H1 (cell line): Measurements from ENCODE around the gene SHROOM2. TPM values are rescaled to one million over a fixed set of nuclear protein-coding genes. Genes with fewer than 3 reads are reported as not detected.

ENCODE experiments used
- CTCF ChIA-PET: fragments of 300-600 bp; sonication (Branson Sonifier 250); formaldehyde crosslinking; loops from one replicate; lab custom pipeline; 2021; ENCODE audit not compliant: partially characterized antibody; lab: Charles Lee
- POLR2A ChIA-PET: fragments of 300-600 bp; sonication (Branson Sonifier 250); formaldehyde crosslinking; loops from one replicate; lab custom pipeline; 2021; ENCODE audit warnings: inconsistent platforms; ENCODE audit not compliant: partially characterized antibody; lab: Charles Lee
- DNase-seq, 2 experiments: peaks; one replicate each; pipeline versions ENCODE4 v3.0.0 to v3.0.0-alpha.2; 2010 to 2022; ENCODE audit warnings: low spot score in 2 of 2, low read depth in 1 of 2, mixed read lengths in 1 of 2
- FAIRE-seq: peaks from 2 replicates; lab custom pipeline; 2011; peaks lifted over from hg19 to GRCh38; lab: Jason Lieb, UNC
- H2AFZ ChIP-seq: 2 replicates; pipeline ENCODE4 v1.8.1; 2012; ENCODE audit warnings: low read length, inconsistent platforms
- H2AK5ac ChIP-seq: 2 replicates; pipeline ENCODE4 v1.6.1; 2013; ENCODE audit warnings: low read depth, low read length
- H2BK120ac ChIP-seq: replicated peaks from 2 replicates; pipeline ENCODE3; 2013; ENCODE audit warnings: low read depth, low read length, inconsistent platforms
- H2BK12ac ChIP-seq: 2 replicates; pipeline ENCODE4 v1.6.1; 2013; ENCODE audit warnings: low read depth, low read length
- H2BK15ac ChIP-seq: 2 replicates; pipeline ENCODE4 v1.6.1; 2013; ENCODE audit warnings: low read length
- H2BK20ac ChIP-seq: 2 replicates; pipeline ENCODE4 v1.6.1; 2013; ENCODE audit warnings: low read length
- H2BK5ac ChIP-seq: 2 replicates; pipeline ENCODE4 v1.6.1; 2013; ENCODE audit warnings: low read depth, low read length
- H3K14ac ChIP-seq: 2 replicates; pipeline ENCODE4 v1.6.1; 2013; ENCODE audit warnings: inconsistent platforms; ENCODE audit not compliant: insufficient read length
- H3K18ac ChIP-seq: 2 replicates; pipeline ENCODE4 v1.6.1; 2013; ENCODE audit warnings: low read length; ENCODE audit errors: extremely low read depth
- H3K23ac ChIP-seq: 2 replicates; pipeline ENCODE4 v1.6.1; 2013; ENCODE audit warnings: inconsistent platforms; ENCODE audit not compliant: insufficient read length
- H3K23me2 ChIP-seq: 2 replicates; pipeline ENCODE4 v1.6.1; 2013; ENCODE audit warnings: low read depth, low read length
- H3K27ac ChIP-seq: 2 replicates; pipeline ENCODE4 v1.6.1; 2011; ENCODE audit warnings: low read depth, low read length, inconsistent platforms
- H3K27me3 ChIP-seq, 4 experiments: replicated peaks in 1 of 4; 1 replicate in 1 of 4; 2 replicates in 3 of 4; pipeline versions ENCODE4 v1.6.1 to v1.8.1; 2011 to 2013; ENCODE audit warnings: low read length in 3 of 4, mild to moderate bottlenecking in 3 of 4, inconsistent platforms in 2 of 4, mixed read lengths in 2 of 4, moderate library complexity in 1 of 4; ENCODE audit not compliant: control insufficient read depth in 3 of 4, insufficient read depth in 3 of 4; ENCODE audit errors: extremely low read depth in 1 of 4
- H3K36me3 ChIP-seq, 4 experiments: 2 replicates each; pipeline versions ENCODE4 v1.6.1 to v1.8.1; 2011 to 2013; ENCODE audit warnings: mild to moderate bottlenecking in 4 of 4, low read length in 3 of 4, moderate library complexity in 2 of 4, control low read depth in 1 of 4, inconsistent platforms in 1 of 4; ENCODE audit not compliant: insufficient read depth in 4 of 4, control insufficient read depth in 2 of 4
- H3K4ac ChIP-seq: replicated peaks from 2 replicates; pipeline ENCODE3; 2013; ENCODE audit warnings: low read length, low read depth, mixed read lengths, inconsistent platforms; ENCODE audit not compliant: insufficient read length
- H3K4me1 ChIP-seq, 4 experiments: replicated peaks in 1 of 4; 1 replicate in 1 of 4; 2 replicates in 3 of 4; pipeline versions ENCODE4 v1.6.1 to v1.8.1; 2011 to 2013; ENCODE audit warnings: low read length in 3 of 4, inconsistent platforms in 2 of 4, mixed read lengths in 1 of 4; ENCODE audit not compliant: insufficient read depth in 4 of 4, control insufficient read depth in 3 of 4
- H3K4me2 ChIP-seq, 2 experiments: 2 replicates each; pipeline versions ENCODE4 v1.6.1 to v1.8.1; 2011 to 2013; ENCODE audit warnings: low read depth in 2 of 2, low read length in 2 of 2, control low read depth in 1 of 2, inconsistent platforms in 1 of 2, mild to moderate bottlenecking in 1 of 2; ENCODE audit not compliant: insufficient read depth in 1 of 2
- H3K4me3 ChIP-seq, 4 experiments: fragments of 200-600, 300-600 bp in 1 of 4; sonication (generic), shearing (Covaris generic), sonication (Bioruptor Twin) in 1 of 4; 2 replicates each; pipeline versions ENCODE4 v1.5.1 to v1.8.1; 2011 to 2016; ENCODE audit warnings: low read length in 4 of 4, low read depth in 3 of 4, control low read depth in 2 of 4, inconsistent platforms in 2 of 4, mild to moderate bottlenecking in 2 of 4, mixed read lengths in 1 of 4, moderate library complexity in 1 of 4; ENCODE audit not compliant: insufficient read depth in 2 of 4; ENCODE audit errors: extremely low read depth in 1 of 4
- H3K56ac ChIP-seq: replicated peaks from 2 replicates; pipeline ENCODE3; 2013; ENCODE audit warnings: low read depth, mild to moderate bottlenecking, mixed read lengths, low read length, inconsistent platforms; ENCODE audit not compliant: insufficient read length
- H3K79me1 ChIP-seq: 2 replicates; pipeline ENCODE4 v1.6.1; 2013; ENCODE audit warnings: low read depth, low read length, control low read depth
- H3K79me2 ChIP-seq, 2 experiments: 2 replicates each; pipeline versions ENCODE4 v1.6.1 to v1.8.1; 2012 to 2013; ENCODE audit warnings: low read length in 2 of 2, mild to moderate bottlenecking in 2 of 2, inconsistent platforms in 1 of 2; ENCODE audit not compliant: insufficient read depth in 2 of 2, control insufficient read depth in 1 of 2
- H3K9ac ChIP-seq, 4 experiments: replicated peaks in 1 of 4; 1 replicate in 1 of 4; 2 replicates in 3 of 4; pipeline versions ENCODE4 v1.6.1 to v1.8.1; 2011 to 2013; ENCODE audit warnings: low read depth in 3 of 4, low read length in 3 of 4, control low read depth in 2 of 4, mild to moderate bottlenecking in 2 of 4, moderate library complexity in 2 of 4, inconsistent platforms in 1 of 4; ENCODE audit errors: extremely low read depth in 1 of 4
- H3K9me3 ChIP-seq, 2 experiments: 2 replicates each; pipeline versions ENCODE4 v1.6.1 to v1.8.1; 2012 to 2013; ENCODE audit warnings: mild to moderate bottlenecking in 2 of 2, moderate library complexity in 2 of 2, control low read depth in 1 of 2, inconsistent platforms in 1 of 2, low read depth in 1 of 2, low read length in 1 of 2, mixed read lengths in 1 of 2; ENCODE audit not compliant: insufficient read depth in 2 of 2
- H4K20me1 ChIP-seq, 2 experiments: replicated peaks in 1 of 2; 2 replicates each; pipeline versions ENCODE3 to v1.8.1; 2011 to 2013; ENCODE audit warnings: inconsistent platforms in 2 of 2, low read length in 2 of 2, mild to moderate bottlenecking in 1 of 2; ENCODE audit not compliant: insufficient read depth in 2 of 2, control insufficient read depth in 1 of 2
- H4K5ac ChIP-seq: 2 replicates; pipeline ENCODE4 v1.6.1; 2013; ENCODE audit warnings: low read length, low read depth, mixed read lengths, inconsistent platforms; ENCODE audit not compliant: insufficient read length
- H4K8ac ChIP-seq: 2 replicates; pipeline ENCODE4 v1.8.0; 2013; ENCODE audit warnings: mild to moderate bottlenecking, moderate library complexity, low read length, inconsistent platforms; ENCODE audit not compliant: insufficient read depth; ENCODE audit errors: extremely low read depth
- H4K91ac ChIP-seq: replicated peaks from 2 replicates; pipeline ENCODE3; 2013; ENCODE audit warnings: low read length, mixed read lengths, inconsistent platforms; ENCODE audit not compliant: insufficient read length
- CBX8 ChIP-seq: fragments of 300-800, 300-1000 bp; sonication (generic); IDR thresholded peaks from 2 replicates; pipeline ENCODE4 v1.7.1; 2016; ENCODE audit warnings: low read depth, low read length, borderline replicate concordance
- CHD2 ChIP-seq: IDR thresholded peaks from 2 replicates; pipeline ENCODE4 v1.6.1; 2012; ENCODE audit warnings: low read length, improper control_type of control experiment
- EZH2 ChIP-seq: fragments of 200-600 bp; sonication (generic); IDR thresholded peaks from 2 replicates; pipeline ENCODE4 v1.7.1; 2012; ENCODE audit warnings: low read depth, mild to moderate bottlenecking, moderate library complexity, low read length, inconsistent platforms; ENCODE audit not compliant: severe bottlenecking
- JUN ChIP-seq: IDR thresholded peaks from 2 replicates; pipeline ENCODE4 v1.6.1; 2011; ENCODE audit warnings: low read depth, mild to moderate bottlenecking, improper control_type of control experiment, low read length
- PHF8 ChIP-seq: fragments of 200-600 bp; sonication (generic); conservative IDR thresholded peaks from 2 replicates; pipeline ENCODE4 v1.7.1; 2012; ENCODE audit warnings: low read depth, mild to moderate bottlenecking, inconsistent platforms, low read length, moderate library complexity
- SP1 ChIP-seq: IDR thresholded peaks from 2 replicates; pipeline ENCODE4 v1.6.1; 2011; ENCODE audit warnings: low read depth, low read length
- SP2 ChIP-seq: IDR thresholded peaks from 2 replicates; pipeline ENCODE4 v1.6.1; 2012; ENCODE audit warnings: mild to moderate bottlenecking, low read length, inconsistent platforms
- YY1 ChIP-seq: IDR thresholded peaks from 2 replicates; pipeline ENCODE4 v1.6.1; 2011; ENCODE audit warnings: low read depth, mild to moderate bottlenecking, low read length
- WGBS, 2 experiments: shearing (Covaris generic) in 1 of 2; methylation state at CpG; one replicate each; pipeline versions ENCODE4 v1.1.6 to v1.1.7; 2013 to 2015; ENCODE audit warnings: low lambda C conversion rate in 2 of 2, mixed read lengths in 2 of 2, inconsistent platforms in 1 of 2, low coverage in 1 of 2, missing lambda C conversion rate in 1 of 2; ENCODE audit not compliant: insufficient replicate concordance in 2 of 2, insufficient coverage in 1 of 2, insufficient read length in 1 of 2; ENCODE audit errors: extremely low coverage in 1 of 2, missing lambda C conversion rate in 1 of 2; 5-methylcytosine and 5-hydroxymethylcytosine counted together
- polyA plus RNA-seq, 7 experiments: library from polyadenylated mRNA; depleted of rRNA in 3 of 7; stranded (reverse) in 5 of 7; unstranded in 2 of 7; fragments of >200 nt in 5 of 7; fragments of 200-250 nt in 2 of 7; gene quantifications; 1 replicate in 5 of 7; 2 replicates in 1 of 7; 4 replicates in 1 of 7; pipeline versions ENCODE4 v1.2.1 to v1.2.3, GENCODE V29; 2011 to 2013; ENCODE audit warnings: missing spikeins in 2 of 7, mixed read lengths in 2 of 7
- total RNA-seq: library from RNA; stranded (reverse); fragmentation: NEBNext Ultra II Directional; extraction: Animal tissue kit (Norgen Biotek cat#: 25700); gene quantifications from 2 replicates; pipeline ENCODE4 v1.2.1, GENCODE V29; 2021
- TF ChIP-seq, protein P1 (sequence below), 3 experiments: IDR thresholded peaks; 1 replicate in 2 of 3; 2 replicates in 1 of 3; pipeline versions ENCODE4 v1.5.1 to v1.6.1; 2011; ENCODE audit warnings: low read length in 3 of 3, mild to moderate bottlenecking in 3 of 3, inconsistent platforms in 2 of 3, low read depth in 1 of 3, moderate library complexity in 1 of 3; ENCODE audit not compliant: insufficient read depth in 1 of 3; ENCODE audit errors: control extremely low read depth in 1 of 3

Gene SHROOM2
- total and polyA plus RNA-seq, 2 of the 8 experiments (the other 6 are each of a cell fraction or from before 2014, with no cell fraction given) = 3.4 to 14.2 TPM

DNA sequence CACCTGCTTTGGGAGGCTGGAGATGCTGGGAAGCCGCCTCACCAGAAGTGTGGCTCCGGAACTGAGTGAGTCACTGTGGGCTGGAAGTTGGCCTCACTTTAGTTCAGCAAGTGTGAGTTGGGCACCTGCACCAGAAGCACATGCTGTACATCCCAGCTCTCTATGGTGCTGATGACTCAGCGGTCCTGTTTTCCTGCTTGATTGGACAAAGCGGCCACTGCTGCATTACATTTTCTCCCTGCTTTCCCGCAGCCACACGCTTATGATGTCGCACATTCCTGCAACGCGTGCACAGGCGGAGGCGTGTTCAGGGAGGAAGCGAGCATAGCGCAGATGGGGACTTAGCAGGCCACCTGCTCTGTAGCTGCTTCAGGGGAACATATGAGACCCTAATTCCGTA lies 154.2 kb downstream of the SHROOM2 start:
- no peaks in the 10 kb centered on the region for H3K9me3 ChIP-seq
- no peak overlapping the region for H2AK5ac ChIP-seq
- no peak overlapping the region for H4K5ac ChIP-seq
- H4K8ac ChIP-seq = no peak overlapping the region
- H4K91ac ChIP-seq = no peak overlapping the region
- no peak overlapping the region for H3K9ac ChIP-seq
- ChIA-PET POLR2A (no interaction called here), CTCF (no interaction called here)
- H2BK120ac ChIP-seq = no peak overlapping the region
- H3K4ac ChIP-seq = no peak overlapping the region
- no peak overlapping the region for H3K23ac ChIP-seq
- H2AFZ ChIP-seq = no peak overlapping the region
- no peaks in the 10 kb centered on the region for H3K79me2 ChIP-seq
- H2BK15ac ChIP-seq = no peak overlapping the region
- no peak overlapping the region for H2BK5ac ChIP-seq
- 96% methylated on average over 14 of the region's 14 CpGs; no CpG with 5 or more reads in 1 of the 2 experiments for WGBS, 2 experiments
- H3K27ac ChIP-seq = no peak overlapping the region
- H3K23me2 ChIP-seq = no peaks in the 10 kb centered on the region
- H3K56ac ChIP-seq = no peak overlapping the region
- H3K79me1 ChIP-seq = no peaks in the 10 kb centered on the region
- TF ChIP-seq EZH2 = no peak
- TF ChIP-seq PHF8 = no peak
- no peak for TF ChIP-seq JUN
- TF ChIP-seq SP1 = no peak
- TF ChIP-seq, protein P1, sequence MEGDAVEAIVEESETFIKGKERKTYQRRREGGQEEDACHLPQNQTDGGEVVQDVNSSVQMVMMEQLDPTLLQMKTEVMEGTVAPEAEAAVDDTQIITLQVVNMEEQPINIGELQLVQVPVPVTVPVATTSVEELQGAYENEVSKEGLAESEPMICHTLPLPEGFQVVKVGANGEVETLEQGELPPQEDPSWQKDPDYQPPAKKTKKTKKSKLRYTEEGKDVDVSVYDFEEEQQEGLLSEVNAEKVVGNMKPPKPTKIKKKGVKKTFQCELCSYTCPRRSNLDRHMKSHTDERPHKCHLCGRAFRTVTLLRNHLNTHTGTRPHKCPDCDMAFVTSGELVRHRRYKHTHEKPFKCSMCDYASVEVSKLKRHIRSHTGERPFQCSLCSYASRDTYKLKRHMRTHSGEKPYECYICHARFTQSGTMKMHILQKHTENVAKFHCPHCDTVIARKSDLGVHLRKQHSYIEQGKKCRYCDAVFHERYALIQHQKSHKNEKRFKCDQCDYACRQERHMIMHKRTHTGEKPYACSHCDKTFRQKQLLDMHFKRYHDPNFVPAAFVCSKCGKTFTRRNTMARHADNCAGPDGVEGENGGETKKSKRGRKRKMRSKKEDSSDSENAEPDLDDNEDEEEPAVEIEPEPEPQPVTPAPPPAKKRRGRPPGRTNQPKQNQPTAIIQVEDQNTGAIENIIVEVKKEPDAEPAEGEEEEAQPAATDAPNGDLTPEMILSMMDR (IDR thresholded peaks at IDR 0.05; ENCODE audit: control extremely low read depth in 1 of 3, insufficient read depth in 1 of 3, low read depth in 1 of 3, low read length in 3 of 3) = no peak
- no peak for TF ChIP-seq YY1
- no peak for TF ChIP-seq SP2
- no peak for TF ChIP-seq CHD2
- no peak for TF ChIP-seq CBX8
- H3K4me2 ChIP-seq = no peak overlapping the region
- H3K36me3 ChIP-seq = peaks cover 0 to 24% (median 3%) of the 10 kb centered on the region in 4 experiments; a peak in 5 of 8 replicates
- no peak overlapping the region for H2BK20ac ChIP-seq
- H3K4me1 ChIP-seq = no peaks in the 10 kb centered on the region
- H3K14ac ChIP-seq = no peak overlapping the region
- no peak overlapping the region for H3K18ac ChIP-seq
- no peak overlapping the region for H2BK12ac ChIP-seq
- H4K20me1 ChIP-seq = no peaks in the 10 kb centered on the region
- no peaks in the 10 kb centered on the region for H3K27me3 ChIP-seq
- FAIRE-seq = no peak
- H3K4me3 ChIP-seq = no peak overlapping the region
- DNase-seq = no peak
